HS-5 (cell line): ENCODE data around the gene EFCAB6.

Experiments
- DNase-seq: peaks from one replicate; pipeline ENCODE4 v3.0.0-alpha.2; 2012; ENCODE audit warnings: low read depth

EFCAB6 gene

GRCh38 chr22:43639228-43639948 lies 172.7 kb downstream of the EFCAB6 start:
- DNase-seq: no peak

- DNase-seq: no peak
Measured at GRCh38 chr22:43637275-43638260, 174.5 kb downstream of the EFCAB6 start.

GRCh38 chr22:43636086-43636485 lies 176.0 kb downstream of the EFCAB6 start:
- no peak for DNase-seq

- DNase-seq: no peak
Measured at GRCh38 chr22:43635101-43635500, 177.0 kb downstream of the EFCAB6 start.

- no peak for DNase-seq
Measured at GRCh38 chr22:43634316-43634715, 177.8 kb downstream of the EFCAB6 start.

GRCh38 chr22:43633631-43634285 lies 178.3 kb downstream of the EFCAB6 start:
- DNase-seq: no peak

GRCh38 chr22:43631846-43632245 lies 180.3 kb downstream of the EFCAB6 start:
- no peak for DNase-seq

- DNase-seq: no peak
Measured at GRCh38 chr22:43631201-43631600, 180.9 kb downstream of the EFCAB6 start.

GRCh38 chr22:43630451-43630850 lies 181.7 kb downstream of the EFCAB6 start:
- DNase-seq: no peak

GRCh38 chr22:43628250-43628649 lies 183.9 kb downstream of the EFCAB6 start:
- DNase-seq: no peak

- no peak for DNase-seq
Measured at GRCh38 chr22:43627485-43628213, 184.5 kb downstream of the EFCAB6 start.

- DNase-seq: no peak
Measured at GRCh38 chr22:43625242-43625641, 186.9 kb downstream of the EFCAB6 start.

GRCh38 chr22:43624144-43624998 lies 187.7 kb downstream of the EFCAB6 start:
- no peak for DNase-seq

- peak; percentile 3 for DNase-seq
Measured at GRCh38 chr22:43622886-43623285, 189.2 kb downstream of the EFCAB6 start.

GRCh38 chr22:43620197-43620596 lies 191.9 kb downstream of the EFCAB6 start:
- DNase-seq: no peak

GRCh38 chr22:43618517-43618916 lies 193.6 kb downstream of the EFCAB6 start:
- DNase-seq: no peak

GRCh38 chr22:43616645-43617044 lies 195.5 kb downstream of the EFCAB6 start:
- DNase-seq: no peak

- no peak for DNase-seq
Measured at GRCh38 chr22:43600265-43600664, 211.8 kb downstream of the EFCAB6 start.

GRCh38 chr22:43592476-43592875 lies 219.6 kb downstream of the EFCAB6 start:
- no peak for DNase-seq

GRCh38 chr22:43591380-43591779 lies 220.7 kb downstream of the EFCAB6 start:
- DNase-seq: no peak

- no peak for DNase-seq
Measured at GRCh38 chr22:43587574-43587973, 224.5 kb downstream of the EFCAB6 start.
